ENCODE measurements around the gene SATB1.
"Not testable (repeated sequence)": the region's sequence is repeated elsewhere in the genome, so short reads cannot be mapped to it uniquely, and the experiment has no call there.

Gene SATB1

GRCh38 chr3:18349197-18349798 lies 75.8 kb downstream of the SATB1 start:
- DNase-seq: no peak

GRCh38 chr3:18346097-18346496 lies 79.0 kb downstream of the SATB1 start:
- DNase-seq: no peak

- DNase-seq: no peak
These were observed 80.1 kb downstream of the SATB1 start for GRCh38 chr3:18345015-18345367.

- DNase-seq: no peak
These were observed 80.7 kb downstream of the SATB1 start for GRCh38 chr3:18344306-18345014.

- DNase-seq: no peak
These were observed 81.3 kb downstream of the SATB1 start for GRCh38 chr3:18343809-18344208.

GRCh38 chr3:18338827-18339514 lies 86.2 kb downstream of the SATB1 start:
- no peak for DNase-seq

- no peak for DNase-seq
These were observed 87.9 kb downstream of the SATB1 start for GRCh38 chr3:18337231-18337630.

- no peak for DNase-seq
These were observed 90.1 kb downstream of the SATB1 start for GRCh38 chr3:18334837-18335601.

- not testable (repeated sequence) for DNase-seq
These were observed 94.2 kb downstream of the SATB1 start for GRCh38 chr3:18330772-18331441.

GRCh38 chr3:18308096-18308650 lies 117.0 kb downstream of the SATB1 start:
- no peak for DNase-seq

GRCh38 chr3:18307529-18307928 lies 117.6 kb downstream of the SATB1 start:
- DNase-seq: no peak

- DNase-seq: no peak
These were observed 122.6 kb downstream of the SATB1 start for GRCh38 chr3:18302517-18302916.

GRCh38 chr3:18301781-18302180 lies 123.4 kb downstream of the SATB1 start:
- no peak for DNase-seq

GRCh38 chr3:18300916-18301315 lies 124.2 kb downstream of the SATB1 start:
- no peak for DNase-seq

- DNase-seq: no peak
These were observed 128.0 kb downstream of the SATB1 start for GRCh38 chr3:18297126-18297525.

Data from CD4-positive, alpha-beta T cell treated with Interferon gamma for 1 hour (primary cell).